ENCODE measurements around the gene ZNF283.
"Not testable (repeated sequence)": the region's sequence is repeated elsewhere in the genome, so short reads cannot be mapped to it uniquely, and the experiment has no call there.

ZNF283 gene

GRCh38 chr19:43809762-43810696 lies 17.1 kb upstream of the ZNF283 start:
- no peaks in the 10 kb centered on the region for H3K27me3 ChIP-seq (ENCODE audit: insufficient read depth, low read length)
- no peak overlapping the region for H3K4me3 ChIP-seq (ENCODE audit: low read length)
- no peaks in the 10 kb centered on the region for H3K36me3 ChIP-seq (ENCODE audit: insufficient read depth, low read length)

DNA sequence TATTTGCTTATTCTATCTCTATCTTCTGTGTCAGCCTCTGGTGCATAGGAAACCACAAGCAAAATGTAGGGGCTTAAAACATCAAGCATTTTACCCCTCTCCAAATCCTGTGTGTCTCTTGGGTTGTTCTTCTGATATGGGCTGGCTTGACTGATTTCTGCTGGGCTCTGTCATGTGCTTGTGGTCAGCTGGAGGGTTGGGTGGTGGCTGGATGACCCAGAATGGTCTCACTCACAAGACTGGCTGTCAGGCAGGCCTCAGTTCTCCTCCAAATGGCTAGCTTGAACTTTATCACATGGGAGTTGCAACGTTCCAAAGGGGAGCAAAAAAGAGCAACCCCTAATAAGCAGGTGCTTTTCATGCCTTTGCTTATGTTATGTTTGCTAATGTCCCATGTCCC lies 15.3 kb upstream of the ZNF283 start:
- no peak overlapping the region for H2AFZ ChIP-seq (ENCODE audit: low read depth, low read length)
- H3K36me3 ChIP-seq (ENCODE audit: insufficient read depth, low read length) = no peaks in the 10 kb centered on the region
- no peak overlapping the region for H3K4me3 ChIP-seq (ENCODE audit: low read length)
- H3K27me3 ChIP-seq (ENCODE audit: insufficient read depth, low read length) = no peaks in the 10 kb centered on the region
- no peaks in the 10 kb centered on the region for H3K4me1 ChIP-seq (ENCODE audit: insufficient read depth, low read length)
- H3K9me3 ChIP-seq (ENCODE audit: low read length) = no peaks in the 10 kb centered on the region

More at GRCh38 chr19:43809762-43810696, 17.1 kb upstream of the ZNF283 start:
- Histone ChIP-seq H3K4me1 (ENCODE audit: insufficient read depth, low read length) (no peaks in the 10 kb centered on the region), H2AFZ (ENCODE audit: low read depth, low read length) (no peak overlapping the region), H3K9me3 (ENCODE audit: low read length) (no peaks in the 10 kb centered on the region)

DNA sequence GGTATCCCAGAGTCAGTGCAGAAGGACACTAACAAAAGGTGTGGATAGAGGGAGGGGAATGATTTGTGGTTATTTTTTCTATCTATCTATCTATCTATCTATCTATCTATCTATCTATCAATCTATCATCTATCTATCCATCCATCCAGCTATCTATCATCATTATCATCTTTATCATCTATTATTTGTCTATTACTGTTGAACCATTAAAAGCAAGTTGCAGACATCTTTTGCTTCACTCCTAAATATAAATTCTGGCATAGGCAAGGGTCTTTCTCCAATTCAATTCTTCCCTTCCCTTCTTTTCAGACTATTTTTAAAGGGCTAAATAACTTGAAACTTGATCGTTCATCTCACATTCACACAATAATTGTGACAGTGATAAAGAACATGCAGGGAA lies 14.9 kb upstream of the ZNF283 start:
- H2AFZ ChIP-seq (ENCODE audit: low read depth, low read length) = no peak overlapping the region
- H3K9me3 ChIP-seq (ENCODE audit: low read length) = no peaks in the 10 kb centered on the region
- H3K36me3 ChIP-seq (ENCODE audit: insufficient read depth, low read length) = no peaks in the 10 kb centered on the region
- H3K27me3 ChIP-seq (ENCODE audit: insufficient read depth, low read length) = no peaks in the 10 kb centered on the region
- H3K4me1 ChIP-seq (ENCODE audit: insufficient read depth, low read length) = no peaks in the 10 kb centered on the region
- no peak overlapping the region for H3K4me3 ChIP-seq (ENCODE audit: low read length)

DNA sequence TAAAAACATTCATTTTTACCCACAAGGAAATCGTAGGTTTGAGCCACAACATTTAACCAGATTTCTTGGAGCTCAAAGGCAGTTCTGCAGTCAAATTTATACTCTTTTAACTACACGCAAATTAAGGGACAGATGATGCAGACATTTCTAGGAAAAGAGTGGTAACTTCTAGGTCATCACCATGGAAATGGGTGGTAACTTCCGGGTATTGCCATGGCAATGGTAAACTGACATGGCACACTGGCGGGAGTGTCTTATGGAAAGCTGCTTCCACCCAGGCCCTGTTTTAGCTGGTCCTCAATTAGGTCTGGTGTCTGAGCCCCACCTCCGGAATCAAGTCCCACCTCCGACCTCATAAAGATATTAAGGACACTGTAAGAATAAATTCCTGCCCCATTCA lies 14.4 kb upstream of the ZNF283 start:
- Histone ChIP-seq H3K4me1 (ENCODE audit: insufficient read depth, low read length) (no peaks in the 10 kb centered on the region), H2AFZ (ENCODE audit: low read depth, low read length) (no peak overlapping the region), H3K27me3 (ENCODE audit: insufficient read depth, low read length) (no peaks in the 10 kb centered on the region), H3K4me3 (ENCODE audit: low read length) (no peak overlapping the region), H3K36me3 (ENCODE audit: insufficient read depth, low read length) (no peaks in the 10 kb centered on the region), H3K9me3 (ENCODE audit: low read length) (no peaks in the 10 kb centered on the region)

DNA sequence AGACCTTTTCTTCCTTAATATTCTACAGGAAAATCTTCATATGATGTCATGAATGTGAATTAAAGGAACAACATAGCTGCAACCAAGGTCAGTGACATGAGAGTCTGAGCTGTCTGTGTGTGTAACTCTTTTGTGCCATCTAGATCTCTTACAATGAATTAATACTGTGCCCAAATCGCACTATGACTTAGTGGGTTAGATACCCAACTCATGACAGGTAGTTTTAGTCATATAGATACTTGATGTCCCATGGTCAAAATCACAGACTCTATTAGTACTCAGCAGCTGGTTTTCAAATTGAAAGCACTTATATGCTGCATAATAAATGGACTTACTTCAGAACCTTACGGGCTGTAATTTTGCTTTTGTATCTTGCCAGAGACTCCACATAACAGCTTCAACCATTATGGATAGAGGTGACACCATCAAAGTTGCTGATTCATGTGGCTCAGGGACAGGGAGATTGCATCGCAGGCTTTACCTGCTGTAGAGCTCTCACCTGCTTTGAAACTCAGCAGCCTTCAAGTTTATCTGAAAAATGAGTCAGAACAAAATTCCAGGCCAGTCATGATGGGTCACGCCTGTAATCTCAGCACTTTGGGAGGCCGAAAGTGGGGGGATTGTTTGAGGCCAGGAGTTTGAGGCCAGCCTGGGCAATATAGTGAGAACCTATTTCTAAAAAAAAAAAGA lies 12.3 kb upstream of the ZNF283 start:
- no peak overlapping the region for H2AFZ ChIP-seq (ENCODE audit: low read depth, low read length)
- H3K36me3 ChIP-seq (ENCODE audit: insufficient read depth, low read length) = no peaks in the 10 kb centered on the region
- H3K9me3 ChIP-seq (ENCODE audit: low read length) = peaks cover 2% of the 10 kb centered on the region
- no peaks in the 10 kb centered on the region for H3K27me3 ChIP-seq (ENCODE audit: insufficient read depth, low read length)
- H3K4me3 ChIP-seq (ENCODE audit: low read length) = no peak overlapping the region
- no peaks in the 10 kb centered on the region for H3K4me1 ChIP-seq (ENCODE audit: insufficient read depth, low read length)

DNA sequence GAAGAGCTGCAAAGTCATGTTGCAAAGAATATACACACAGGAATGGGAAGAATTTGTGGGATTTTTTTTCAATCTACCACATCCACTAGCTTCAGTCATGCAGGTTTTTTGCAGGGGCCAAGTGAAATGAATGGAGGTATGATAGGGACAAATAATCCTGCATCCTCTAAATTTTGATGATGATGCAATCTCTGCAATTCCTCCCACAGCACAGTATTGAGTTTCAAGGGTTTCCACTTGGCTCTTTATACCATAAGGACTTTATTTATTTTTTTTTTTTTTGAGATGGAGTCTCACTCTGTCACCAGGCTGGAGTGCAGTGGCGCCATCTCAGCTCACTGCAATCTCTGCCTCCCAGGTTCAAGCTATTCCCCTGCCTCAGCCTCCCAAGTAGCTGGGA lies 9.7 kb upstream of the ZNF283 start:
- not testable (repeated sequence) for H3K27me3 ChIP-seq (ENCODE audit: insufficient read depth, low read length); H2AFZ ChIP-seq (ENCODE audit: low read depth, low read length); H3K9me3 ChIP-seq (ENCODE audit: low read length); H3K4me3 ChIP-seq (ENCODE audit: low read length); H3K36me3 ChIP-seq (ENCODE audit: insufficient read depth, low read length); H3K4me1 ChIP-seq (ENCODE audit: insufficient read depth, low read length)

- Histone ChIP-seq H3K4me1 (ENCODE audit: insufficient read depth, low read length) (no peaks in the 10 kb centered on the region), H2AFZ (ENCODE audit: low read depth, low read length) (no peak overlapping the region), H3K36me3 (ENCODE audit: insufficient read depth, low read length) (no peaks in the 10 kb centered on the region), H3K27me3 (ENCODE audit: insufficient read depth, low read length) (no peaks in the 10 kb centered on the region), H3K4me3 (ENCODE audit: low read length) (no peak overlapping the region), H3K9me3 (ENCODE audit: low read length) (peaks cover 2% of the 10 kb centered on the region)
Observed at GRCh38 chr19:43818500-43818899, 8.6 kb upstream of the ZNF283 start.

- Histone ChIP-seq H3K9me3 (ENCODE audit: low read length) (peaks cover 2% of the 10 kb centered on the region), H3K27me3 (ENCODE audit: insufficient read depth, low read length) (no peaks in the 10 kb centered on the region), H2AFZ (ENCODE audit: low read depth, low read length) (no peak overlapping the region), H3K4me3 (ENCODE audit: low read length) (no peak overlapping the region), H3K36me3 (ENCODE audit: insufficient read depth, low read length) (no peaks in the 10 kb centered on the region), H3K4me1 (ENCODE audit: insufficient read depth, low read length) (no peaks in the 10 kb centered on the region)
Observed at GRCh38 chr19:43820098-43820883, 6.8 kb upstream of the ZNF283 start.

DNA sequence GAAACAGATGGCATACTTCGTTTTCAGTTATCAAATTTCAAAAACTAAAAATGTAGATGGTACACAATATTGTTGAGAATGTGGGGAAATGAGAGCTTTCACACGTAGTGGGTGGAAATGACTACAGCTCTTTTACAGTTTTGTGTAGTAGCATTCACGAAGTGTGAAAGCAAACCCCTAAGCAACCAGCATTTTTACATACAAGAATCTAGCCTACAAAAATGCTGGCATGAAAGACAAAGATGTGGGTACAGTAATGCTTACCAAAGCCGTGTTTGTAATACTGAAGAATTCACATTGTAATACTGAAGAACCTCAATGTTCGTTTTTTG lies 6.3 kb upstream of the ZNF283 start:
- Histone ChIP-seq H3K4me1 (ENCODE audit: insufficient read depth, low read length) (no peaks in the 10 kb centered on the region), H3K9me3 (ENCODE audit: low read length) (peaks cover 3% of the 10 kb centered on the region), H3K36me3 (ENCODE audit: insufficient read depth, low read length) (no peaks in the 10 kb centered on the region), H3K27me3 (ENCODE audit: insufficient read depth, low read length) (no peaks in the 10 kb centered on the region), H3K4me3 (ENCODE audit: low read length) (no peak overlapping the region), H2AFZ (ENCODE audit: low read depth, low read length) (no peak overlapping the region)

DNA sequence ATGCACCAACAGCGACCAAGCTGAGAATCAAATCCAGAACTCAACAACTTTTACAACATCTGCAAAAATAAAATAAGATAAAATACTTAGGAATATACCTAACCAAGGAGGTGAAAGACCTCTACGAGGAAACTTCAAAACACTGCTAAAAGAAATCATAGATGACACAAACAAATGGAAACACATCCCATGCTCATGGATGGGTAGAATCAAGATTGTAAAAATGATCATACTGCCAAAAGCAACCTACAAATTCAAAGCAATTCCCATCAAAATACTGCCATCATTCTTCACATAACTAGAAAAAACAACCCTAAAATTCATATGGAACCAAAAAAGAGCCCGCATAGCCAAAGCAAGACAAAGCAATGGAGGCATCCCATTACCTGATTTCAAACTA lies 3.3 kb upstream of the ZNF283 start:
- H3K9me3 ChIP-seq (ENCODE audit: low read length); H2AFZ ChIP-seq (ENCODE audit: low read depth, low read length); H3K36me3 ChIP-seq (ENCODE audit: insufficient read depth, low read length); H3K4me3 ChIP-seq (ENCODE audit: low read length); H3K4me1 ChIP-seq (ENCODE audit: insufficient read depth, low read length); H3K27me3 ChIP-seq (ENCODE audit: insufficient read depth, low read length): not testable (repeated sequence)

- not testable (repeated sequence) for H3K9me3 ChIP-seq (ENCODE audit: low read length); H3K4me3 ChIP-seq (ENCODE audit: low read length); H3K4me1 ChIP-seq (ENCODE audit: insufficient read depth, low read length); H2AFZ ChIP-seq (ENCODE audit: low read depth, low read length); H3K27me3 ChIP-seq (ENCODE audit: insufficient read depth, low read length); H3K36me3 ChIP-seq (ENCODE audit: insufficient read depth, low read length)
Observed at GRCh38 chr19:43824572-43824971, 2.5 kb upstream of the ZNF283 start.

DNA sequence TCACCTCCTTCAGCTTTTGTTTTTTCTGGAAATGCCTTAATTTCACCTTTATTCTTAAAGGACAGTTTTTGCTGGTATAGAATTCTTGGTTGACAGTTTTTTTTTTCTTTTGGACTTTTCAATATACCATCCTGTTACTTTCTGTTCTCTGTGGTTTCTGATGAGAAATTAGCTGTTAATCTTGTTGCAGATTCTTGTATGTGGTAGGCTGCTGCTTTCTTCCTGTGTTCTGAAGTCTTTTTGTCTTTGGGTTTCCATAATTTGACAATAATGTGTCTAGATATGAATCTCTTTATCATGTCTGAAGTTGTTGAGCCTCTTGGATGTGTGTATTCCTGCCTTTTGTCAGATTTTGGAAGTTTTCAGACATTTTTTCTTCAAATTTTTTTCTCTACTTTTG lies 12.0 kb downstream of the ZNF283 start:
- no peak overlapping the region for H2AFZ ChIP-seq (ENCODE audit: low read depth, low read length)
- H3K36me3 ChIP-seq (ENCODE audit: insufficient read depth, low read length) = peaks cover 21% of the 10 kb centered on the region
- H3K4me3 ChIP-seq (ENCODE audit: low read length) = no peak overlapping the region
- no peaks in the 10 kb centered on the region for H3K27me3 ChIP-seq (ENCODE audit: insufficient read depth, low read length)
- H3K4me1 ChIP-seq (ENCODE audit: insufficient read depth, low read length) = no peaks in the 10 kb centered on the region
- peaks cover 38% of the 10 kb centered on the region for H3K9me3 ChIP-seq (ENCODE audit: low read length)

DNA sequence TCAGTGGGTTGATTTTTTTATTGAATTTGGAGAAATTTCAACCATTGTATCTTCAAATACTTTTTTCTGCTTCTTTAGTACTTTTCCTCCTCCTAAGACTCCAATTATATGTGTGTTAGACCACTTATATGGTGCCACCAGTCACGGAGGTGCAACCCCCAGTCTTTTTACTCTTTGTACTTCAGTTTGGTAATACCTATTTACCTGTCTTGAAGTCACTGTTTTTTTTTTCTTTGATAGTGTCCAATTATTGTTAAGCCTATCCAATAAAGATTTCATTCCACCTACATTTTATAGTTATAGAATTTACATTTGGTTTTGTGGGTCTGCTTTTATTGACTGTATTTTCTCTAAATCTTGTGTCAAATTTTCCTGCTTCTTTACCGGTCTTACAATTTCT lies 14.9 kb downstream of the ZNF283 start:
- Histone ChIP-seq H3K4me3 (ENCODE audit: low read length) (no peak overlapping the region), H3K36me3 (ENCODE audit: insufficient read depth, low read length) (peaks cover 11% of the 10 kb centered on the region), H3K9me3 (ENCODE audit: low read length) (peaks cover 35% of the 10 kb centered on the region), H2AFZ (ENCODE audit: low read depth, low read length) (no peak overlapping the region), H3K4me1 (ENCODE audit: insufficient read depth, low read length) (no peaks in the 10 kb centered on the region), H3K27me3 (ENCODE audit: insufficient read depth, low read length) (no peaks in the 10 kb centered on the region)
